HEK293T (cell line): Measurements from ENCODE around the gene CCNK.

Experiments used
- ARNT ChIP-seq: fragments of 450-650 bp; IDR thresholded peaks from 2 replicates; pipeline ENCODE4 v1.6.1; 2017; ENCODE audit warnings: mild to moderate bottlenecking
- ELF4 ChIP-seq: fragments of 450-650 bp; IDR thresholded peaks from 2 replicates; pipeline ENCODE4 v1.6.1; 2017; ENCODE audit warnings: antibody characterized with exemption
- FOXA1 ChIP-seq: fragments of 450-650 bp; IDR thresholded peaks from 2 replicates; pipeline ENCODE4 v1.6.1; 2016; ENCODE audit warnings: mild to moderate bottlenecking
- FOXK2 ChIP-seq: fragments of 450-650 bp; IDR thresholded peaks from 2 replicates; pipeline ENCODE4 v1.6.1; 2016; ENCODE audit warnings: mild to moderate bottlenecking
- FOXM1 ChIP-seq: fragments of 450-650 bp; IDR thresholded peaks from 2 replicates; pipeline ENCODE4 v1.6.1; 2017; ENCODE audit warnings: mild to moderate bottlenecking, borderline replicate concordance
- SP1 ChIP-seq: fragments of 450-650 bp; IDR thresholded peaks from 2 replicates; pipeline ENCODE4 v1.6.1; 2017
- SUZ12 ChIP-seq: fragments of 450-650 bp; IDR thresholded peaks from 2 replicates; pipeline ENCODE4 v1.6.1; 2016; ENCODE audit warnings: mild to moderate bottlenecking
- TARDBP ChIP-seq: fragments of 450-650 bp; IDR thresholded peaks from 2 replicates; pipeline ENCODE4 v1.6.1; 2016
- ZNF384 ChIP-seq: fragments of 450-650 bp; IDR thresholded peaks from 2 replicates; pipeline ENCODE4 v1.6.1; 2016
- TF ChIP-seq, protein P1 (sequence below): fragments of 450-650 bp; IDR thresholded peaks from 2 replicates; pipeline ENCODE4 v1.6.1; 2016

DNA sequence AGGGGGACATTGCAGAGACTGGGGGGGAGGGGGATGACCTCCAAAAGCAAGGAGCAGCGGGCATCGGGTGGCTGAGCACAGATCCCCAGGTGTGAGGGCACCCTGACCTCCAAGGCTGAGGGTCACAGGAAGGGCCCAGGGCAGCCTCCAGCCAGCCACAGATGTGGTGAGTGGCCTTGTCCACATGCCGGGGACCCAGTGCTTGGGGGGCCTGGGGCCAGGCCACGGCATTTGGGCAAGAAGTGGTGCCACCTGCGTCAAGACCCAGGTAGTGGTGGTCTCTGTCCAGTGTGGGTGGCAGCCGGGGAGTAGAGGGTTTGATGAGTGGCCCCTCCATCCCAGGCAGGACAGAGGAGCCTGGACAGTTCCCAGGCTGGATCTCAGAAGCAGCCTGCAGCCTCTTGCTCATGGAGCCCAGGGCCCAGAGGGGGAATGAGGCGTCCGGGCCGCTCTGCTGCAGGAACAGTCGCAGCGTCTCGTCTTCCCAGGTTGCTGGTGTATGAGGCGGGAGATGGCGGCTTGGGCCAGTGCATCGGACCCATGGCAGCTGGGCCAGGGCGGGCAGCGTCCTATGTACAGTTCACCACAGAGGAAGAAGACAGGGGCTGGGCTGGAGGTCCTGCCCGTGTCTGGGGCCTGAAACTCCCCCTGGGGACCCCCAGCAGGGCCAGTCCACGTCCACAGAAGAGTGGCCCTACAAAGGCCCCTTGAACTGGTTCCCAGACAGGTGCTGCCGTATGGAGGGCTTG lies 33.5 kb downstream of the CCNK start:
- TF ChIP-seq SUZ12 (no peak), ELF4 (no peak), SP1 (no peak), ARNT (no peak), ZNF384 (no peak), FOXK2 (no peak), FOXM1 (no peak), FOXA1 (no peak), TARDBP (no peak)
- TF ChIP-seq, protein P1, sequence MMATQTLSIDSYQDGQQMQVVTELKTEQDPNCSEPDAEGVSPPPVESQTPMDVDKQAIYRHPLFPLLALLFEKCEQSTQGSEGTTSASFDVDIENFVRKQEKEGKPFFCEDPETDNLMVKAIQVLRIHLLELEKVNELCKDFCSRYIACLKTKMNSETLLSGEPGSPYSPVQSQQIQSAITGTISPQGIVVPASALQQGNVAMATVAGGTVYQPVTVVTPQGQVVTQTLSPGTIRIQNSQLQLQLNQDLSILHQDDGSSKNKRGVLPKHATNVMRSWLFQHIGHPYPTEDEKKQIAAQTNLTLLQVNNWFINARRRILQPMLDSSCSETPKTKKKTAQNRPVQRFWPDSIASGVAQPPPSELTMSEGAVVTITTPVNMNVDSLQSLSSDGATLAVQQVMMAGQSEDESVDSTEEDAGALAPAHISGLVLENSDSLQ: no peak
